KMS-11 (cell line): ENCODE results near the gene ADAMTS1.

Experiments used
- H2AFZ ChIP-seq: fragments of 200-600 bp; sonication (generic); 2 replicates; pipeline ENCODE4 v1.6.1; 2016; ENCODE audit warnings: antibody characterized with exemption, mixed run types, low read depth
- H3K27ac ChIP-seq: fragments of 200-600 bp; sonication (generic); 2 replicates; pipeline ENCODE4 v1.6.1; 2016; ENCODE audit warnings: mild to moderate bottlenecking, mixed run types
- H3K27me3 ChIP-seq: fragments of 200-600 bp; sonication (generic); 2 replicates; pipeline ENCODE4 v1.6.1; 2017; ENCODE audit warnings: mild to moderate bottlenecking, low read depth, mixed run types, moderate library complexity; ENCODE audit not compliant: insufficient read depth
- H3K36me3 ChIP-seq: fragments of 200-600 bp; sonication (generic); 2 replicates; pipeline ENCODE4 v1.6.1; 2017; ENCODE audit warnings: mild to moderate bottlenecking, mixed run types; ENCODE audit not compliant: insufficient read depth
- H3K4me1 ChIP-seq: fragments of 200-600 bp; sonication (generic); 2 replicates; pipeline ENCODE4 v1.6.1; 2016; ENCODE audit warnings: mild to moderate bottlenecking, low read depth, mixed run types; ENCODE audit not compliant: poor library complexity, severe bottlenecking
- H3K4me2 ChIP-seq: fragments of 200-600 bp; sonication (generic); 2 replicates; pipeline ENCODE4 v1.7.0; 2016; ENCODE audit warnings: mild to moderate bottlenecking, mixed run types
- H3K4me3 ChIP-seq: fragments of 200-600 bp; sonication (generic); IDR thresholded peaks from 2 replicates; pipeline ENCODE4 v1.6.1; 2017; ENCODE audit warnings: low read depth, low read length, mixed read lengths; ENCODE audit not compliant: insufficient read depth
- H3K79me2 ChIP-seq: fragments of 200-600 bp; sonication (generic); 2 replicates; pipeline ENCODE4 v1.6.1; 2016; ENCODE audit warnings: low read depth, mixed run types; ENCODE audit not compliant: insufficient read depth
- H3K9ac ChIP-seq: fragments of 200-600 bp; sonication (generic); 2 replicates; pipeline ENCODE4 v1.6.1; 2016; ENCODE audit warnings: mild to moderate bottlenecking, mixed run types
- H4K20me1 ChIP-seq: fragments of 200-600 bp; sonication (generic); 2 replicates; pipeline ENCODE4 v1.6.1; 2016; ENCODE audit warnings: mild to moderate bottlenecking, mixed run types; ENCODE audit not compliant: insufficient read depth
- TF ChIP-seq, protein P1 (sequence below): fragments of 200-600 bp; sonication (generic); conservative IDR thresholded peaks from 2 replicates; pipeline ENCODE4 v1.6.1; 2017; ENCODE audit warnings: low read depth, mild to moderate bottlenecking, antibody characterized with exemption, low read length, moderate library complexity, mixed read lengths

ADAMTS1 gene

DNA sequence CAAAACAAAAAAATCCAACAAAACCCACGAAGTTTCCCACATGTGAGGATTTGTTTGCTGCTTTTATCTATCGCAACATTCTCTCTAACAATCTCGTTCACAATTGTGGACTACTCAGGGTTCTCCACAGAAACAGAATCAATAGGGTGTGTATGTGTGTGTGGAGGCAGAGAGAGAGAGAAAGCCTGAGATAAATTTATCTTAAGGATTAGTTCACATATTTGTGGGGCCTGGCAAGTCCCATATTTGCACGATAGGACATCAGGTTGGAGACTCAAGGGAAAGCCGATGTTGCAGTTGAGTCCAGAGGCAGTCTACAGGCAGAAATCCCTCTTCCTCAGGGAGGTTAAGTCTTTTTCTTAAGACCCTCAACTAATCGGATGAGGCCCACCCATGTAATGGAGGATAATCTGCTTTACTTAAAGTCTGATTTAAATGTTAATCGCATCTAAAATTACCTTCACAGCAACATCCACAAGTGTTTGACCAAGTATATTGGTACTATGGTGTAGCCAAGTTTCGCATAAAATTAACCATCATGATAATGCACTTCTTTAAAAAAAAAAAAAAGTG lies 31.7 kb downstream of the ADAMTS1 start:
- Histone ChIP-seq H3K4me1 (no peaks in the 10 kb centered on the region), H3K27ac (no peak overlapping the region)

DNA sequence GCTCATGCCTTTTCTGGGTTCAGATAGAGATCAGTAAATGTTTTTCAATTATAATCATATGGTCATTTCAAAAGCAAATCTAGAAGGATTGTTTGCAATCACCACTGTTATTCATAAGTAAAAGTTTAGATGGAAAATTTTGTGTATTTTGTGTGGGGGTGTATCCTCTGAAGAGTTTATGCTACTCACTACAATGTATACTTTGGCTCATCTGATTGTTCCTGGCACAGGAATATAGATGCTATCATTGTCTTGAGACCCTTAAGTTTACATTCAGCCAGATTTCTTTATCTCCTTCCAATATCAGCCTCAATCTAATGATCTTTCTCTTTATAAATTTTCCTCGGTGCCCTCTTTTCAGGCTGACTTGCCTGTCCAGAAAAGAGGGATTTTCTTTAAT lies 33.0 kb downstream of the ADAMTS1 start:
- TF ChIP-seq, protein P1, sequence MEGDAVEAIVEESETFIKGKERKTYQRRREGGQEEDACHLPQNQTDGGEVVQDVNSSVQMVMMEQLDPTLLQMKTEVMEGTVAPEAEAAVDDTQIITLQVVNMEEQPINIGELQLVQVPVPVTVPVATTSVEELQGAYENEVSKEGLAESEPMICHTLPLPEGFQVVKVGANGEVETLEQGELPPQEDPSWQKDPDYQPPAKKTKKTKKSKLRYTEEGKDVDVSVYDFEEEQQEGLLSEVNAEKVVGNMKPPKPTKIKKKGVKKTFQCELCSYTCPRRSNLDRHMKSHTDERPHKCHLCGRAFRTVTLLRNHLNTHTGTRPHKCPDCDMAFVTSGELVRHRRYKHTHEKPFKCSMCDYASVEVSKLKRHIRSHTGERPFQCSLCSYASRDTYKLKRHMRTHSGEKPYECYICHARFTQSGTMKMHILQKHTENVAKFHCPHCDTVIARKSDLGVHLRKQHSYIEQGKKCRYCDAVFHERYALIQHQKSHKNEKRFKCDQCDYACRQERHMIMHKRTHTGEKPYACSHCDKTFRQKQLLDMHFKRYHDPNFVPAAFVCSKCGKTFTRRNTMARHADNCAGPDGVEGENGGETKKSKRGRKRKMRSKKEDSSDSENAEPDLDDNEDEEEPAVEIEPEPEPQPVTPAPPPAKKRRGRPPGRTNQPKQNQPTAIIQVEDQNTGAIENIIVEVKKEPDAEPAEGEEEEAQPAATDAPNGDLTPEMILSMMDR, result no peak
- H3K79me2 ChIP-seq, result no peaks in the 10 kb centered on the region
- no peaks in the 10 kb centered on the region for H3K4me1 ChIP-seq
- H4K20me1 ChIP-seq, result no peaks in the 10 kb centered on the region
- H3K9ac ChIP-seq, result no peak overlapping the region
- H2AFZ ChIP-seq, result no peak overlapping the region
- no peak overlapping the region for H3K27ac ChIP-seq
- no peak overlapping the region for H3K4me2 ChIP-seq
- no peak overlapping the region for H3K4me3 ChIP-seq
- H3K27me3 ChIP-seq, result no peaks in the 10 kb centered on the region
- H3K36me3 ChIP-seq, result no peaks in the 10 kb centered on the region

More for the DNA sequence above, 31.7 kb downstream of the ADAMTS1 start:
- Histone ChIP-seq H3K9ac (no peak overlapping the region), H3K4me3 (no peak overlapping the region), H4K20me1 (no peaks in the 10 kb centered on the region), H3K36me3 (no peaks in the 10 kb centered on the region), H3K79me2 (no peaks in the 10 kb centered on the region), H3K4me2 (no peak overlapping the region), H2AFZ (no peak overlapping the region), H3K27me3 (no peaks in the 10 kb centered on the region)
- TF ChIP-seq, protein P1, result no peak

DNA sequence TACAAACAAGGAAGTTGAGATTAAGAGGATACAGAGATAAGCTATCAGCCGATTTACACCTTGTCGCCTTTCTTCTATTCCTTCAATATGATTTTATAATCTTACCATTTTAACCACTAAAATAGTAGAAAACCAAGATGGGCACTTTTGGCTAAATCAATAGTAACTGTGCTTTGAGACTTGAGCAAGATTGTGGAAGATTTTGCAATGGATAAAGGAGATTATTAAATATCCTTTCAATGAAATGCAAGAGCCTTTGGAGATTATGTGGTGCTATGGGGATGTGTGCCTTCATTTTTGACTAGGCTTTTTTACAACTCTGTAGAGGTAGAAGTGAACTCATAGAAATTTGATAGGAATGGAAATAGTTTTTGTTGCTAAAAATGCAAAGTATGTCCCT lies 33.7 kb downstream of the ADAMTS1 start:
- Histone ChIP-seq H4K20me1 (no peaks in the 10 kb centered on the region), H2AFZ (no peak overlapping the region), H3K79me2 (no peaks in the 10 kb centered on the region), H3K4me2 (no peak overlapping the region), H3K4me3 (no peak overlapping the region), H3K9ac (no peak overlapping the region), H3K27me3 (no peaks in the 10 kb centered on the region), H3K27ac (no peak overlapping the region), H3K36me3 (no peaks in the 10 kb centered on the region), H3K4me1 (no peaks in the 10 kb centered on the region)
- TF ChIP-seq, protein P1, result no peak

DNA sequence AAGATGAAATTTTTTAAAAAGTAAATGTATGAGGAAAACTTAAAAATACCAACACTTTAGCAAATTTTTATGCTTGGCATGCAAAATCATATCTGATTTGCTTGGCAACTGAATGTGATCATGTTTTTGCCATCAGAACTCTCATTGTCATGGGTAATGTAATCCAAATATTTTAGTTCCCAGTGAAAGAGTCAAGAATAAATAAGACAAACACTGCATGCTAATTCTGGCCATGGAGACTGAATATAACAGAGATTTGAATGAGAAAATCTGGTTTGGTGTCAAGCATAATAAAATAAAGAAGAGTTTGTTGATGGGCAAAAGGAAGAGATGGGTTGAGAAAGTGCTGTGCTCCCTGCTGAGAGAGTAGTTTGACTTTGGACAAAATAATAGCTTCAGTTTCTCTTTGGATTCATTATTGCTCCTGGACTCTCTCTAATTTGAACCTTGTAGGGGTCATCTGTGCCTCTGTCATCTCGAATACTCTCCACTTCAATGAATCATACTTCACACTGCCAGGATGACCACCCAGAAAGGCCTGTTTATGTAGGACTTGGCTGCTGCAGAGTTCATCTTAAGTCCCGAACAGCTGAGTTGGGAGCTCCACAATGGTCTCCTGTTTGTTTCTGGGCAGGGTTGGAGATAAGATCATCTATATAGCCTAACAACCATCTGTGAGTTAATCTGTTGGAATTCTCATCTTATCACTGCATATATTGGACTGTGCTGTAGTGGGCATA lies 34.4 kb downstream of the ADAMTS1 start:
- Histone ChIP-seq H4K20me1 (no peaks in the 10 kb centered on the region), H3K4me2 (no peak overlapping the region), H3K27ac (no peak overlapping the region), H3K4me1 (no peaks in the 10 kb centered on the region), H3K36me3 (no peaks in the 10 kb centered on the region), H3K27me3 (no peaks in the 10 kb centered on the region), H3K4me3 (no peak overlapping the region), H2AFZ (no peak overlapping the region), H3K79me2 (no peaks in the 10 kb centered on the region), H3K9ac (no peak overlapping the region)
- TF ChIP-seq, protein P1, result no peak
